Parathyroid adenoma (tissue), 2 donors: Measurements from ENCODE around the gene RPL10A.

Experiments used
- H2AFZ ChIP-seq: fragments of 300-600 bp; sonication (generic); one replicate; pipeline ENCODE4 v1.7.0; 2017; ENCODE audit warnings: antibody characterized with exemption, mild to moderate bottlenecking
- H3K27ac ChIP-seq: fragments of 300-600 bp; sonication (generic); one replicate; pipeline ENCODE4 v1.7.0; 2017
- H3K27me3 ChIP-seq: fragments of 300-600 bp; sonication (generic); one replicate; pipeline ENCODE4 v1.7.0; 2017; ENCODE audit warnings: low read length; ENCODE audit not compliant: control insufficient read depth, insufficient read depth
- H3K36me3 ChIP-seq: fragments of 300-600 bp; sonication (generic); one replicate; pipeline ENCODE4 v1.7.0; 2017; ENCODE audit warnings: low read length; ENCODE audit not compliant: control insufficient read depth, insufficient read depth
- H3K4me1 ChIP-seq: fragments of 300-600 bp; sonication (generic); one replicate; pipeline ENCODE4 v1.7.0; 2017; ENCODE audit warnings: control low read depth
- H3K4me2 ChIP-seq: fragments of 300-600 bp; sonication (generic); one replicate; pipeline ENCODE4 v1.7.0; 2017; ENCODE audit warnings: low read length
- H3K4me3 ChIP-seq: fragments of 300-600 bp; sonication (generic); one replicate; pipeline ENCODE4 v1.7.0; 2017; ENCODE audit warnings: low read depth, low read length
- H3K79me2 ChIP-seq: fragments of 300-600 bp; sonication (generic); one replicate; pipeline ENCODE4 v1.7.0; 2017; ENCODE audit warnings: control low read depth
- H3K9ac ChIP-seq: fragments of 300-600 bp; sonication (generic); one replicate; pipeline ENCODE4 v1.7.0; 2017; ENCODE audit warnings: mild to moderate bottlenecking
- H3K9me3 ChIP-seq: fragments of 300-600 bp; sonication (generic); one replicate; pipeline ENCODE4 v1.7.0; 2017; ENCODE audit warnings: low read length; ENCODE audit not compliant: control insufficient read depth
- TF ChIP-seq, protein P1 (sequence below): fragments of 300-600 bp; sonication (generic); IDR thresholded peaks from one replicate; pipeline ENCODE4 v1.7.0; 2017; ENCODE audit warnings: antibody characterized with exemption, mild to moderate bottlenecking
- donor health status: primary hyperparathyroidism.

RPL10A gene

DNA sequence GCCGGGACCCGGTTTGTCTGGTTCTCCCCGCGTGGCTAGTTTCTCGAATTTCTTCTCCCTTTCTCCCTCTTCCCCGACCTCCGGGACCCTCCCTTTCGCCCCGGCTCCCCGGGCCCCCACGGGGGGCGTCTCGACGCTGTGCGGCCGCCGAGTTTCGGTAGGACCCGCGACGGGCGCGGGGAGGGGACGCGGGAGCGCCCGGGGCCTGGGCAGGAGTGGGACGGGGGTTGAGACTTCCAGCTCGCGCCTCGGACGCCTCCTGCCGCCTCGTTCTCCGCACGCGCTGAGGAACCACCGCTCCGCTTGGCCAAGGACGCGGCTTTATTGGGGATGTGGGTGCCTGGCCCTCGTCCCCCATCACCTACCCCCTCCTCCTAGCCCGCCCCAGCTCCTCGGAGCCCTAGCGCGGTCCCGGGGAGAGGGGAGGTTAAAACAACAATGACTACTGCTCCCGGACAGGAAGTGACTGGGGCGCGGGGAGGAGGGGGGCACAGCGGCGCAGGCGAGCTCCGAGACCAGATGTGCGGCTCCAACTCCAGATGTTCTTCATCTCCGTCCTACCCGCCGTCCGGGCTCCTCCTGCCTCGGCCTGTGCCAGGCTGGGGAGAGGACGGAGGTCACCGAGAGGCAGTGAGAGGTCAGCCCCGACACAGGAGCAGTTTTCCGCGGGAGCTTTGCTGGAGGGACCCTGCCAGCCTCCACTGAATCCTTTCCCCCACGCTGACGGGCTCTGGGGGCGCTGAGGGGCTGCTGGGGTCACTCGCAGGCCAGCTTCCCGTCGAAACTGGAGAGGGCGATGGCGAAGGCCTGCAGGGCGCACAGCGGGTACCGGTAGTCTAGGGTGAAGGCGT, 29.6 kb downstream of the RPL10A start:
- Histone ChIP-seq H3K27me3 (no peaks in the 10 kb centered on the region), H3K9me3 (no peaks in the 10 kb centered on the region), H3K4me1 (peaks cover 34% of the 10 kb centered on the region)

DNA sequence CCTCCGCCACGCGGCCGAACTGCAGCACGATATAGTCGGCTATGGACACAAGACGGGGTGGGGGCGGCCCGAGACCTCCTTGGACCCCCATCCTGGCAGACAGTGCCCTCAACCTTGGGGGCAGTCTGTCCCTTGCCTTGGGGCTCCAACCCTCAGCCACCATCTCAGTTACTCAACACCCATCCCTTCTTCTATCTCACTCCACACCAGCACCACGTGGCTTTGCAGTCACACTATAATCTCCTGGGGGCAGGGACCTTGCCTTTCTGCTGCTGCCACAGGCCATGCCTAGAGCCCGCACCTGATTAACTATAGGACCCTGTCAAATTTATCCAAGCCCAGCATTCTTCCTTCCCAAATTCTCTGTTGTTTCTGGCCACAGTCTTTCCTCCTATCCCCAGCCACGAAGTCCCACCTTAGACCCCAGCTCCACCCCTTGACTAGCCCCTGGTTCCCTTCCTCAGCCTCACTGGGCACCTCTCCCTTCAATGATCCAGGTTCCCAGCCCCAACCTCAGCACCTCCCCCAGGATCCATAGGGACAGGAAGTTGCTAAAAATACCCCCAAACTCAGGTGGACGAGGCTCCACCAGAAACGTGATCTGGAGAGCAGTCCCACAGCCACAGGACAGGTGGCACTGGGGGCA, 30.3 kb downstream of the RPL10A start:
- H3K27ac ChIP-seq = no peak overlapping the region
- TF ChIP-seq, protein P1, sequence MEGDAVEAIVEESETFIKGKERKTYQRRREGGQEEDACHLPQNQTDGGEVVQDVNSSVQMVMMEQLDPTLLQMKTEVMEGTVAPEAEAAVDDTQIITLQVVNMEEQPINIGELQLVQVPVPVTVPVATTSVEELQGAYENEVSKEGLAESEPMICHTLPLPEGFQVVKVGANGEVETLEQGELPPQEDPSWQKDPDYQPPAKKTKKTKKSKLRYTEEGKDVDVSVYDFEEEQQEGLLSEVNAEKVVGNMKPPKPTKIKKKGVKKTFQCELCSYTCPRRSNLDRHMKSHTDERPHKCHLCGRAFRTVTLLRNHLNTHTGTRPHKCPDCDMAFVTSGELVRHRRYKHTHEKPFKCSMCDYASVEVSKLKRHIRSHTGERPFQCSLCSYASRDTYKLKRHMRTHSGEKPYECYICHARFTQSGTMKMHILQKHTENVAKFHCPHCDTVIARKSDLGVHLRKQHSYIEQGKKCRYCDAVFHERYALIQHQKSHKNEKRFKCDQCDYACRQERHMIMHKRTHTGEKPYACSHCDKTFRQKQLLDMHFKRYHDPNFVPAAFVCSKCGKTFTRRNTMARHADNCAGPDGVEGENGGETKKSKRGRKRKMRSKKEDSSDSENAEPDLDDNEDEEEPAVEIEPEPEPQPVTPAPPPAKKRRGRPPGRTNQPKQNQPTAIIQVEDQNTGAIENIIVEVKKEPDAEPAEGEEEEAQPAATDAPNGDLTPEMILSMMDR = no peak
- peaks cover 28% of the 10 kb centered on the region for H3K4me1 ChIP-seq
- no peak overlapping the region for H2AFZ ChIP-seq
- H3K79me2 ChIP-seq = peaks cover 9% of the 10 kb centered on the region
- H3K9ac ChIP-seq = no peak overlapping the region
- no peaks in the 10 kb centered on the region for H3K27me3 ChIP-seq
- peak overlapping the region; percentile 67 for H3K4me3 ChIP-seq
- no peaks in the 10 kb centered on the region for H3K9me3 ChIP-seq
- H3K4me2 ChIP-seq = peak overlapping the region; percentile 94
- H3K36me3 ChIP-seq = no peaks in the 10 kb centered on the region

More for the DNA sequence above, 29.6 kb downstream of the RPL10A start:
- peak overlapping the region; percentile 94 for H3K4me2 ChIP-seq
- H3K36me3 ChIP-seq = no peaks in the 10 kb centered on the region
- H2AFZ ChIP-seq = peak overlapping the region; percentile 99
- H3K79me2 ChIP-seq = peaks cover 9% of the 10 kb centered on the region
- H3K4me3 ChIP-seq = peak overlapping the region; percentile 67
- peak overlapping the region; percentile 34 for H3K9ac ChIP-seq
- H3K27ac ChIP-seq = peak overlapping the region; percentile 78
- TF ChIP-seq, protein P1 = peak; percentile 20

DNA sequence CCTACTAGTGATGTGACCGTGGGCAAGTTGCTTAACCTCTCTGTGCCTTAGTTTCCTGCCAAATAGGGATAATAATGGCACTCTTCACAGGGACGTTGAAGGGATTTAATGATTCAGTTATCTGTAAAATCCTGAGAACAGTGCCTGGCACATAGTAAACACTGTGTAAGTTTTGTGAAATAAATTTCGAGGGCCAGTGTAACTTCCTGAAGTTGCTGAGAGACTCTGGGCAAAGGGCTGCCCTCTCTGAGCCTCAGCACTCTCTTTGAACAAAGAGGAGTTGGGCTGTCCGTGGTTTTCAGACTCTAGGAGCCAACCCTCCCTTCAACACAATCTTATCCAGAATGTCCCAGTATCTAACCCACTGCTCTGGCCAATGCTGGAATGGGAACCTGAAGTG, 31.2 kb downstream of the RPL10A start:
- H3K9me3 ChIP-seq = no peaks in the 10 kb centered on the region
- no peak overlapping the region for H3K27ac ChIP-seq
- peaks cover 9% of the 10 kb centered on the region for H3K79me2 ChIP-seq
- TF ChIP-seq, protein P1 = no peak
- no peaks in the 10 kb centered on the region for H3K36me3 ChIP-seq
- H2AFZ ChIP-seq = no peak overlapping the region
- no peak overlapping the region for H3K4me3 ChIP-seq
- H3K27me3 ChIP-seq = no peaks in the 10 kb centered on the region
- H3K9ac ChIP-seq = no peak overlapping the region
- peaks cover 19% of the 10 kb centered on the region for H3K4me1 ChIP-seq
- H3K4me2 ChIP-seq = no peak overlapping the region

DNA sequence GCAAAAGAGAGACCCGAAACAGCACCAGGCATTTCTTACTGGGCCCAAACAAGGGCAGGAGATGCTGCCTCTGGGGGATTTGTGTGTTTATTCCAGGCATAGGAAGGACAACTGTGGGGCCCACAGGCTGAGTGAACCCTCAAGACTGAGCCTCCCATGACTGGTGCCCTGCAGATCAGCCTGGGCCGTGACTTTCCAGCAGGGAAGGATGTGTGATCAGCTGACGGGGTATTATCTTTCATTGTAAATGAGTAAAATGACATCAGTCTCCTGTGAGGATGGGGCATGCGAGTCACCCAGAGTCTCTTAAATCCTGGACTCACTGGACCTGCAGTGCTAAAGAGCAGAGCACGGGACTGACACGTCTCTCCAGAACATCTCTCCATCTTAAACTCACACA, 32.6 kb downstream of the RPL10A start:
- peaks cover 4% of the 10 kb centered on the region for H3K79me2 ChIP-seq
- H3K9ac ChIP-seq = no peak overlapping the region
- H2AFZ ChIP-seq = no peak overlapping the region
- no peak overlapping the region for H3K27ac ChIP-seq
- H3K4me3 ChIP-seq = no peak overlapping the region
- H3K4me1 ChIP-seq = peaks cover 7% of the 10 kb centered on the region
- H3K9me3 ChIP-seq = no peaks in the 10 kb centered on the region
- no peak overlapping the region for H3K4me2 ChIP-seq
- H3K27me3 ChIP-seq = no peaks in the 10 kb centered on the region
- H3K36me3 ChIP-seq = no peaks in the 10 kb centered on the region
- TF ChIP-seq, protein P1 = no peak
